Stimulated activated CD4-positive, alpha-beta T cell treated with anti-CD3 and anti-CD28 coated beads, TNF-alpha, amount 100 ng/mL, for 24 hours (primary cell): ENCODE data around the gene STX3.

Experiments
- DNase-seq, 3 experiments: peaks; one replicate each; pipeline ENCODE4 v3.0.0-alpha.2; 2020; ENCODE audit warnings: low read depth in 3 of 3

The STX3 gene

GRCh38 chr11:59754859-59755700, at the start of gene STX3:
Gene STX3 (plus strand): TSS chr11:59755376. CDS start chr11:59755606, 230 bp downstream.
- DNase-seq, result peak; percentile 23 to 65 (median 41)

- DNase-seq, result no peak
Measured at GRCh38 chr11:59706518-59707285, 48.5 kb upstream of the STX3 start.

GRCh38 chr11:59707371-59707770, 47.8 kb upstream of the STX3 start:
- DNase-seq, result no peak

- DNase-seq, result no peak
Measured at GRCh38 chr11:59708537-59708936, 46.6 kb upstream of the STX3 start.

- DNase-seq, result no peak
Measured at GRCh38 chr11:59710136-59710847, 44.9 kb upstream of the STX3 start.

GRCh38 chr11:59713745-59714144, 41.4 kb upstream of the STX3 start, which contains the start of gene OR10V1:
Gene OR10V1 (minus strand): TSS chr11:59713845. CDS start chr11:59713845, 0 bp downstream.
- DNase-seq, result no peak

GRCh38 chr11:59716051-59716450, 39.1 kb upstream of the STX3 start:
- no peak for DNase-seq

- no peak for DNase-seq
Measured at GRCh38 chr11:59719556-59719955, 35.6 kb upstream of the STX3 start.

- no peak for DNase-seq
Measured at GRCh38 chr11:59724066-59724465, 31.1 kb upstream of the STX3 start.

- DNase-seq, result no peak
Measured at GRCh38 chr11:59727426-59727825, 27.8 kb upstream of the STX3 start.

GRCh38 chr11:59728154-59728553, 27.0 kb upstream of the STX3 start:
- no peak for DNase-seq

- no peak for DNase-seq
Measured at GRCh38 chr11:59728913-59729312, 26.3 kb upstream of the STX3 start.

- no peak for DNase-seq
Measured at GRCh38 chr11:59729834-59730233, 25.3 kb upstream of the STX3 start.

- no peak for DNase-seq
Measured at GRCh38 chr11:59730896-59731565, 24.1 kb upstream of the STX3 start.

GRCh38 chr11:59746111-59746510, 9.1 kb upstream of the STX3 start:
- DNase-seq, result no peak

GRCh38 chr11:59753650-59754493, 1.3 kb upstream of the STX3 start:
- peak; percentile 66 to 78 (median 76) for DNase-seq

GRCh38 chr11:59754494-59754858, 700 bp upstream of the STX3 start:
- peak in 1 of 3 experiments; percentile 12 for DNase-seq

GRCh38 chr11:59755701-59756557, 753 bp downstream of the STX3 start:
- peak in 1 of 3 experiments; percentile 24 for DNase-seq

- no peak for DNase-seq
Measured at GRCh38 chr11:59756558-59756840, 1.3 kb downstream of the STX3 start.

GRCh38 chr11:59756845-59757244, 1.7 kb downstream of the STX3 start:
- DNase-seq, result no peak
